ENCODE results near the gene GRK2.

GRK2 gene

DNA sequence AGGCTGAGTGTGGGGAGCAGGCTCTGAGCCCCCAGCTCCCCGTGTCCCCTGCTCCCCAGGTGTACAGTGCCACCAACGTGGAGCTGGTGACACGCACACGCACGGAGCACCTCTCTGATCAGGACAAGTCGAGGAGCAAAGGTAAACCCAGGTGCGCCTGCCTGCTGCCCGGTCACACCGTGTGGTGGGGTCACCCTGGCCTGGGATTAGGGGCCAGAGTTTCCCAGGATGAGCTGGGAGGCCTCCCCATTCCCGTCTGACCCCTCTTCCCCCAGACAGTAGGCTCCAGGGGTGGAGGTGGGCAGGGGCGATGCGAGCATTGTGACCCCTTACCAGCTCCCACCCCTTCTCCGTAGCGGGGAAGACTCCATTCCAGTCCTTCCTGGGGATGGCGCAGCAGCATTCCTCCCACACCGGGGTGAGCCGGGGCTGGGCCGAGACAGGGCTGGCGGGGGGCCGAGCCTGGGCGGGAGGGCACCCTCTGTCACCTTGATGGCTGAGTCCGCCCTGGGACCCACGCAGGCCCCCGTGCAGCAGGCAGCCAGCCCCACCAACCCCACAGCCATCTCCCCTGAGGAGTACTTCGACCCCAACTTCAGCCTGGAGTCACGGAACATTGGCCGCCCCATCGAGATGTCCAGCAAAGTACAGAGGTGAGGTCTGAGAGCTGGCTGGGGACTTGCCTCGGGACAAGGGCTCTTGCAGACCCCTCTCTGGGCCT lies 33.4 kb downstream of the GRK2 start:
- no peak for DNase-seq (ENCODE audit: low read depth, low spot score)

DNA sequence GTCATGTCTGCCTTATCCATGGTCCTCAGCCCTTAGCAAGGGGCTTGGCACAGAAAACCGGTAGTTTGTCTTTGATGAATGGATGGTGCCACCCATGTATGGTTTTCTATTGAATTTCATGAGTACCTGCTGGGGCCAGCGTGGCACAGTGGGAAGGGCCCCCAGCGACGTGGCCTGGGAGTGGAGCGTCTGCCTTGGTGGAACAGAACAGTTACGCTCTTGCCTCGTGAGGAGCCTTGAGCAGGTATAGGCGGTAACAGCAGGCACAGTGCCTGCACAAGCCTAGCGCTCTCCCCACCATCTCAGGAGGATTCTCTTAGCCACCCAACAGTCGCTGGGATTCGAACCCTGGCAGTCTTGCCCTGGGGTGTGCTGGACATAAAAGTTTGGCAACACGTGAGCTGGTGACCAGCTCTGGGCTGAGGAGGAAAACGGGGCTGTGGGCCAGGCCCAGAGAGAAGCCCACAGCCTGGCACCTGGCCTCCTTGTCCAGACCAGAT lies 34.0 kb downstream of the GRK2 start:
- no peak for DNase-seq (ENCODE audit: low read depth, low spot score)

DNA sequence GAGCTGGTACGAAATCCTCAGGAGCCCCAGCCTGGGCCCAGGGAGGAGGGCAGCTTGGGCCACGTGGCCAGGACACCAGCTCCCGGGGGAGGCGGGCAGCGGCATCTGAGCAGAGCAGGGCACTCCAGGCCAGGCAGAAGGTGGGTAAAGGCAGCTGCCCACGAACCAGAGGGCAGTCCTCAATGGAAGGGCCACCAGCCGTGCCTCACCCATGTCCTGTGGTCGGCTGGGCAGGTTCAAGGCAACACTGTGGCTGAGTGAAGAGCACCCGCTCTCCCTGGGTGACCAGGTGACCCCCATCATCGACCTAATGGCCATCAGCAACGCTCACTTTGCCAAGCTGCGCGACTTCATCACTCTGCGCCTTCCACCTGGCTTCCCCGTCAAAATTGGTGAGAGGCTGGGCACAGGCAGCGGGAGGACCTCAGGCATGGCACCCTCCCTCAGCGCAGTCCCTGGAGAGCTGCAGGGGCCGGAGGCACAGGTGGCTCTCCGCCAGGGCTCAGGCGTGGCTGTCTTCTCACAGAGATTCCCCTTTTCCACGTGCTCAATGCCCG lies 34.6 kb downstream of the GRK2 start:
- DNase-seq (ENCODE audit: low read depth, low spot score) = no peak

DNA sequence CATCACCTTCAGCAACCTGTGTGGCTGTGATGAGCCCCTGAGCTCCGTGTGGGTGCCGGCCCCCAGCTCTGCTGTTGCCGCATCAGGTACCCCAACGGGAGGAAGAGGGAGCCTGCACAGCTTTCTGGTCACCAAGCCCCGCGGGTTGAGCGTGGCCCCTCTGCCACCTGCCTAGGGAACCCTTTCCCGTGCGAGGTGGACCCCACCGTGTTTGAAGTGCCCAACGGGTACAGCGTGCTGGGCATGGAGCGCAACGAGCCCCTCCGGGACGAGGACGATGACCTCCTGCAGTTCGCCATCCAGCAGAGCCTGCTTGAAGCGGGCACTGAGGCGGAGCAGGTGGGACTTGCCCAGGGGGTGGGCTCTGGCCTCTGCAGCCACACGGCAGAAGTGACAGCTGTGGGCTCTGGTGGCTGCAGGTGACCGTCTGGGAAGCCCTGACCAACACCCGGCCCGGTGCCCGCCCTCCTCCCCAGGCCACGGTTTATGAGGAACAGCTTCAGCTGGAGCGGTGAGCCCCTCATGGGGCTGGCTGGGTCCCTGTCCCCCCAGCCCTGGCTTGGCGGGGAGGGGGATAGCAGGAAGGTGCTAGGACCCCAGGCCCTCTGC lies 35.1 kb downstream of the GRK2 start:
- no peak for DNase-seq (ENCODE audit: low read depth, low spot score)

DNA sequence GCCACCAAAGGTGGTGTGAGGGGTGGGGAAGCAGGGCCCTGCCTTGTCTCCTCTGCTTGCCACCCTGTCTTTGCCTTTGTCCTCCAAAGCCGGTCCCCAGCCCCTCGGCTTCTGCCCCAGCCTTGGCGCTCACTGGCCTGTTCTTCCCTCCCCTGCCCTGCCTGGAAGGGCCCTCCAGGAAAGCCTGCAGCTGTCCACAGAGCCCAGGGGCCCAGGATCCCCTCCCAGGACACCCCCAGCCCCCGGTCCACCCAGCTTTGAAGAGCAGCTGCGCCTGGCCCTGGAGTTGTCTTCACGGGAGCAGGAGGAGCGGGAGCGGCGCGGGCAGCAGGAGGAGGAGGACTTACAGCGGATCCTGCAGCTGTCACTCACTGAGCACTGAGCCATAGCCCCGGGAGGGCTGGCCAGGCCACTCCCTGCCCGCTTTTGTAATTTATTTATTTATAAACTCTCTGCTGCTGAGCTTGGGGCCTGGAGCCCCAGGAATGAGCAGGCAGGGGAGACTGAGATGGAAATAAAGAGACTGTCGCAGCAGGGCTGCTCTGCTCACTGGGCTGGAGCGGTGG lies 35.8 kb downstream of the GRK2 start:
- no peak for DNase-seq (ENCODE audit: low read depth, low spot score)

DNA sequence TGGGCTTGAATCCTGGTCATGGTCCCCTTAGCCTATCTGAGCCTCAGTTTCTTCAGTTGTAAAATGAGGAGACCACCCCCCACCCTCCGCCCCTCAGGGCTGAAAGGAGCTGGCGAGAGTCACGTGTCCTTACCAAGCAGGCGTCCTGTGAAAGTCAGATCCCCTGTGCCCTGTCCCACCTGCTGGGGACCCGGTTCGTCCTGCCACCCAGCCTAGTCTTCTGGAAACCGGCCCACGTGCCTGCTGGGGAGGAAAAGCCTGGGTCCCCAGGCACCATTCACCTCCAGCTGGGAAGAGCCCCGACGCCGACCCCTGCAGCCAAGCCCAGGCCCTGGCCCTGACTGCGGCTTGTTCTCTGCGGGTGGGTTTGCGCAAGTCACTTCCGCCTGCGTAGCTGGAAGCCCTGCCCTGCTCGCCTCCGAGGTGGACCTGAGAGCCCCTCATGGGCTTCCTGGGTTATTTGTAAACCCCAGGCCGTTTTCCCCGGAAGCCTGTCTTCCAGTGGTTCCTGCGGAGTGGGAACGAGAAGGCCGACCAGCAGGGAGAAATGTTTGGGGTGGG lies 36.4 kb downstream of the GRK2 start:
- no peak for DNase-seq (ENCODE audit: low read depth, low spot score)

DNA sequence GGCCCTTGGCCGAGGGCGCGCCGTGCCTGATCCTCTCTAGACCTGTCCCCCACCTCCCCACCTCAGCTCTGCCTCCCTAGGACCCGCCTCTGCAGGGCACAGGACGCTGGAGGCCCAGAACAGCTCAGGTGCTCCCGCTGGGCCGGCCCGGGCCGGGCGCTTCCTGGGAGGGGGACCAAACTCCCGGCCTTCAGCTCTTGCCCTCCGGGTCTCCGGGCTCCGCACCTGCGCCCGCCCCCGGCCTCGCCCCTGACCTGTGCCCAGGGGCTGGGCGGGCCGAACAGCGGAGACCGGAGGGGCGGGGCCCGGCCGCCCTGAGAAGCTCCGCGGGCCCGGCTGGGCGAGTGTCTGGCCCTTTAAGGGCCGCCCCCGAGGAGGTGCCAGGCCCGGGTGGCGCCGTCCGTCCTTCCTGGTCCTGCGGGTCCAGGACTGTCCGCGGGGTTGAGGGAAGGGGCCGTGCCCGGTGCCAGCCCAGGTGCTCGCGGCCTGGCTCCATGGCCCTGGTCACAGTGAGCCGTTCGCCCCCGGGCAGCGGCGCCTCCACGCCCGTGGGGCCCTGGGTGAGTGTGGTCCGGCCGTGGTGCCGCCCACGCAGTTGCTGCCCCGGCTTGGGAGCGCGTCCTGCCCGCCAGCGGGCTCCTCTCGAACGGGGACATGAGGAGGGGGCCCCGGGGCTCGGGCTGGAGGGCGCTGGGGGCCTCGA lies 37.0 kb downstream of the GRK2 start, which contains the start of gene SSH3:
SSH3 (plus strand) TSS at position 399 of the 703 bp plus-strand sequence; CDS start at position 495, 96 bp downstream.
- no peak for DNase-seq (ENCODE audit: low read depth, low spot score)

DNA sequence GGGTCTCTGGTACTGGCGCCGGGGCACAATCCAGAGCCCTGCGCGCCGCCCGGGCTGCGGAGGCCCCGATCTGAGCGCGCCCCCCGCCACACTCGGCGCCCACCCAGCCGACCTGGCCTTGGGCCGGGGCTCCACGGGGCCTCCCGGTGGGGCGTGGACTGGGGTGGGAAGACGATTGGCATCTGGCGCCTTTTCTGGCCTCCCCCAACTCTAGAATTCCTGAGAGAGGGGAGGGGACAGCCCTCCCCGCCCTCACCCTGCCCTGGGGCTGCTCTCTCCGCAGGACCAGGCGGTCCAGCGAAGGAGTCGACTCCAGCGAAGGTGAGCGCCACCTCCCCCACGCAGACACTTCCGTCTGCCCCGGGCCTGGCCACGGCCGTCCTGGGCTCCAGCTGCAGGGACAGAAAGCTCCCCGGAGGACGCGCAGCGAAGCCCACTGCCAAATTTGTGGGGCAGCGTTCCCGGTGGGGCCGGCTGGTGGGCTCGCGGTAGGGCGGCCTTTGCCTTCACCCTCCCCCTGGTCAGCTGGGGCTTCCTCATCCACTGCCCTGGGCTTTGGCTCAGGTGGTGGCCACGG lies 37.6 kb downstream of the GRK2 start:
- no peak for DNase-seq (ENCODE audit: low read depth, low spot score)

DNA sequence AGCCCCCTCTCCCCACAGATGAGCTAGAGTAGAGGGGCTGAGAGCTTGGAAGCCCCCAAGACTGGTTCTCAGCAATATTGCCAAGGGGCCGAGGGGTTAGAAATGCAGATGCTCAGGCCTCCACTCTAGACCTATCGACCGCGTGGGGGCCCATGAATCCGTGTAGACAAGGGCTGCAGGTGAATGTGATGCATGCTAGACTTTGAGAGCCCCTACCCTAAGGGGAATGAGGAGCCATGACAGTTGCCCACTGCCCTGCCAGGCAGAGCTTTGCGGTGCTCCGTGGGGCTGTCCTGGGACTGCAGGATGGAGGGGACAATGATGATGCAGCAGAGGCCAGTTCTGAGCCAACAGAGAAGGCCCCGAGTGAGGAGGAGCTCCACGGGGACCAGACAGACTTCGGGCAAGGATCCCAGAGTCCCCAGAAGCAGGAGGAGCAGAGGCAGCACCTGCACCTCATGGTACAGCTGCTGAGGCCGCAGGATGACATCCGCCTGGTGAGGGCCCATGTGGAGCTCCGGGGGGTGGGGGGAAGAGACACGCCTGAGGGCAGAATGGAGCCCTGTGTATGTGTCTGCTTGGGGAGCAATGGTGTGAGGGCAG lies 38.3 kb downstream of the GRK2 start:
- no peak for DNase-seq (ENCODE audit: low read depth, low spot score)

DNA sequence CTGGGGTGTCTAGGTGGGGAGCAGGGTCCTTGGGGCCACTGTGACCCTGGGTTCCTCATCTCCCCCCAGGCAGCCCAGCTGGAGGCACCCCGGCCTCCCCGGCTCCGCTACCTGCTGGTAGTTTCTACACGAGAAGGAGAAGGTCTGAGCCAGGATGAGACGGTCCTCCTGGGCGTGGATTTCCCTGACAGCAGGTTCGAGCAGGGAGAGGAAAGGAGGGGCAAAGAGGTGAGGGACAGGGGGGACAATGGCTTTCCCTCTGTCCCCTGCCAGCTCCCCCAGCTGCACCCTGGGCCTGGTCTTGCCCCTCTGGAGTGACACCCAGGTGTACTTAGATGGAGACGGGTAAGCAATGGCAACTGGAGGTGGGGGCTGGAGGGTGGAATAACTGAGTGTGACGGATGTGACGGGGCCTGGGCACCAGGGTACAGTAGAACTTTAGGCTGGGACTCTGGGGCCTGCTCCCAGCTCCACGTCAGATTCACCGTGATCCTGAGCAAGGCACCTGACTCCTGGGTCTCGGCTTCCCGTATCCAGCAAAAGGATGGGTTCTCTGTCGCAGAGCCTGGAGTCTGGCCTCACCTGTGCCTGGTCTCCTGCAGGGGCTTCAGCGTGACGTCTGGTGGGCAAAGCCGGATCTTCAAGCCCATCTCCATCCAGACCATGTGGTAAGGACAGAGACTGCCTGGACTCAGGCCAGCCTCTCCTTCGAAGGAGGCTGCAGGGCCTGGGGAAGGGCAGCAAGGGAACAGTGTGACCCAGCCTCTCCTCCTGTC lies 40.7 kb downstream of the GRK2 start:
- no peak for DNase-seq (ENCODE audit: low read depth, low spot score)

DNA sequence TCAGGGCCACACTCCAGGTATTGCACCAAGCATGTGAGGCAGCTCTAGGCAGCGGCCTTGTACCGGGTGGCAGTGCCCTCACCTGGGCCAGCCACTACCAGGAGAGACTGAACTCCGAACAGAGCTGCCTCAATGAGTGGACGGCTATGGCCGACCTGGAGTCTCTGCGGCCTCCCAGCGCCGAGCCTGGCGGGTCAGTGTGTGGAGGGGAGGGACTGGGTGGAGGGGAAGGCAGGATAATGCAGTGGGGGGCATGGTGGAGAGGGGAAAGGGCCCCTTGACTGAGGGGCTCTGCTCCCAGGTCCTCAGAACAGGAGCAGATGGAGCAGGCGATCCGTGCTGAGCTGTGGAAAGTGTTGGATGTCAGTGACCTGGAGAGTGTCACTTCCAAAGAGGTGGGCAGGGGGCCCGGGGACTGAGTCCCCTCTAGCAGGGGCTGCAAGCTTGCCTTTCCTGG lies 41.3 kb downstream of the GRK2 start:
- DNase-seq (ENCODE audit: low read depth, low spot score) = no peak

DNA sequence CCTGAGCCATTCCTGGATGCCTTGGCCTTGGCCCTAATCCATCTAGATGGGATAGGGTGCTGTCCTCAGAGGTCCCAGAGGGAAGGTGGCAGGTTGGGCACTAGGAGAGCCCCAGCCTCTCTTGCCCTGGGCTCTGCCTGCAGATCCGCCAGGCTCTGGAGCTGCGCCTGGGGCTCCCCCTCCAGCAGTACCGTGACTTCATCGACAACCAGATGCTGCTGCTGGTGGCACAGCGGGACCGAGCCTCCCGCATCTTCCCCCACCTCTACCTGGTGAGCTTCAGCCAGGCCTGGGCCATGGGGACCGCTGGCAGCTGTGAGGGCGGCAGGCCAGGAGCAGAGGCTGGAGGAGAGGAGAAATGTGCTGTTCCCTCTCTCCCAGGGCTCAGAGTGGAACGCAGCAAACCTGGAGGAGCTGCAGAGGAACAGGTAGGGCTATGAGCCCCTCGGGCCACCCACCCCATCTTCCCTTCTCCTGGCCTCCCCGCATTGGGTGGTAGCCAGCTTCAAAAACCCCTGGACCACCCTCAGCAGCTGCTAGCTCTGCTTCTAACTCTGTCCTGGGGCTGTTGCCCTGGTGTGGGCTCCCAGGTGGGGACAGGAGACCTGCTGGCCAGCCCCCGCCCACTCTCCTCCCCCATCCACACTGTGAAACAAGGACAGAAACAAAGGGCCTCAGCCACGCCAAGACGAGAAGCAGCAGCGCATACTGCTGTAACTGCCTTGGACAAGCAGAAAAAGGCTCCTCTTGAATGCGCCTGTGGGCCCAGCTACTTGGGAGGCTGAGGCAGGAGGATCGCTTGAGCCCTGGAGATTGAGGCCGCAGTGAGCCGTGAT lies 42.0 kb downstream of the GRK2 start:
- DNase-seq (ENCODE audit: low read depth, low spot score) = no peak

DNA sequence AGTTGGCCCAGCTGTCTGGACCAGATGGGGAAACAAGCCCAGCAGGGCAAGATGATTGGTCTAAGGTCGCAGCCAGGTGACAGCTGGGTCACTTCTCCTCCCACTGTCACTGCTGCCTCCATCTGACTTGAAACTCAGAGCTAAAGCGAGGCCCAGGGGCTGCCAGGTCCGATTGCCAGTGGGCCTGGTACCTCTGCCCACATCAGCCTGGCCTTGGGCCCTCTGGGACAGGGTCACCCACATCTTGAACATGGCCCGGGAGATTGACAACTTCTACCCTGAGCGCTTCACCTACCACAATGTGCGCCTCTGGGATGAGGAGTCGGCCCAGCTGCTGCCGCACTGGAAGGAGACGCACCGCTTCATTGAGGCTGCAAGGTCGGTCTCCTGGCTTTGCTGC lies 42.9 kb downstream of the GRK2 start:
- DNase-seq (ENCODE audit: low read depth, low spot score) = no peak

DNA sequence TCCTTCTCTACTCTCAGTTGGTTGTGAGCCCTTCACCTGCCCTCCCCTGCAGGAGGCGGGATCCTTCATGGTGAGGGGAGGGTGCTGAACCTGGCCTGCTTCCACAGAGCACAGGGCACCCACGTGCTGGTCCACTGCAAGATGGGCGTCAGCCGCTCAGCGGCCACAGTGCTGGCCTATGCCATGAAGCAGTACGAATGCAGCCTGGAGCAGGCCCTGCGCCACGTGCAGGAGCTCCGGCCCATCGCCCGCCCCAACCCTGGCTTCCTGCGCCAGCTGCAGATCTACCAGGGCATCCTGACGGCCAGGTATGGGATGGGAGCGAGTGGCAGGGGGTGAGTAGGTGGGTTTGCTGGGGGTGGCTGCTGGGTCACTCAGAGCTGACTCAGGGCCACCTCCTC lies 43.4 kb downstream of the GRK2 start:
- no peak for DNase-seq (ENCODE audit: low read depth, low spot score)

DNA sequence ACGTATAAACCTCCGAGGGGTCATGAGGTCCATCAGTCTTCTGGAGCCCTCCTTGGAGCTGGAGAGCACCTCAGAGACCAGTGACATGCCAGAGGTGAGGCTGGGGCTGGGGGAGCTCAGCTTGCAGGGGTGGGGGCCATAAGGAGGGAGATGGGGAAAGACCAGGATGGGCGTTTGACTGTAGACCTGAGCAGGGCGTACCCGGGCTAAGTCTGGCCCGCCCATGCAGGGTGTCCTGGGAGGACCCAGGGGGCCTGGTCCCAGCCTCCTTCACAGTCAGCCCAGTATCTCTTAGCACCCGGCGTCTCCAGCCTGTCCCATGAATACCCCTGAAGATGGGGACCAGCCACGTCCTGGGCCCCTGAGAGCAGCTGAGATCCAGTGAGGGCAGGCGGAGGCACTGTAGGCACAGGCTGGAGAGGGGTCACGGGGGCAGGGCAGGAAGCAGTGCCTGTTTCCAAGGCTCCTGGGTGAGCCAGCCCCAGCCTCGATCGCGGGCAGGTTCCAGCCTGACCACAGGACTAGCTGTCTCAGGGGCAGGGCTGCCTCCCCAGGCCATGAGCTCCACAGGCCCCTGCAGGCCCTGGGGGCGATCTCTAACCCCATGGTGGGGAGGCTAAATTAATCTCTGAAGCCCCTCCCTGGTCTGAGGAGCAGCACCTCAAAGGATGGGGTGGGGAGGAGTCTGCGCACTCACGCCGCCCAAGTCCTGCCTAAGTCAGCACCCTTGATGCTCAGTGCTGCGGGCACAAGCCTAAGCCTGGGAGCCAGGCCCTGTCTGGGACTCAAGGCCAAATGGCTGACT lies 44.2 kb downstream of the GRK2 start:
- no peak for DNase-seq (ENCODE audit: low read depth, low spot score)

DNA sequence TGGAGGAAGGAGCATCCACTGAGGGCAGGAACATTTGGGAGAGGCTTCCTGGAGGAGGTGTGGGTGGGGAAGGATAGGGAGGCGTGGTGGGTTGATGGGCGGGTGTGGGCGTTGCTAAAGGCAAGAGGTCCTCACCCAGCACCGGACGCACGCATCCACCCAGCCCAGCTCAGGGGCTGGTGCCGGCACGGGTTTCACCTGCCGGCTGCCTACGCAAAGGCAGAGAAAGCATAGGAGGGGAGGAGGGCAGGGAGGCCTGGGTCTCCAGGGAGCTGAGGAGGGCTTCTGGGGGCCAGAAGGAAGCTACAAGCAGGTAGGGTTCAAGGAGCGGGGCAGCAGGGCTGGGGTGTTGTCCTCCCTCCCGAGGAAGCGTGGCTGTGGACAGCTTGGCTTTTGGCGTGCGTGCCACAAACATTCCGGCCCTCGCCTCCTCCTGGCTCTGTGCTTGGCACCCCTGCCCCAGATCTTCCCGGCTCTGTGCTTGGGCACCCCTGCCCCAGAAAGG lies 44.8 kb downstream of the GRK2 start:
- DNase-seq (ENCODE audit: low read depth, low spot score) = no peak

DNA sequence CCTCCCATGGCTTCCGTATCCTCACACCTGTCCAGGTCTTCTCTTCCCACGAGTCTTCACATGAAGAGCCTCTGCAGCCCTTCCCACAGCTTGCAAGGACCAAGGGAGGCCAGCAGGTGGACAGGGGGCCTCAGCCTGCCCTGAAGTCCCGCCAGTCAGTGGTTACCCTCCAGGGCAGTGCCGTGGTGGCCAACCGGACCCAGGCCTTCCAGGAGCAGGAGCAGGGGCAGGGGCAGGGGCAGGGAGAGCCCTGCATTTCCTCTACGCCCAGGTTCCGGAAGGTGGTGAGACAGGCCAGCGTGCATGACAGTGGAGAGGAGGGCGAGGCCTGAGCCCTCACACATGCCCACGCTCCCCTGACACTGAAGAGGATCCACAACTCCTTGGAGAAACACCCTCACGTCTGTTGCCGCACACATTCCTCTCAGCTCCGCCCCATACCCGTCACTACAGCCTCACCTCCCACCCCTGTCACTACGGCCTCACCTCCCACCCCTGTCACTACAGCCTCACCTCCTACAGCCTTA lies 45.3 kb downstream of the GRK2 start:
- DNase-seq (ENCODE audit: low read depth, low spot score) = no peak

Data from activated naive CD8-positive, alpha-beta T cell treated with anti-CD3 and anti-CD28 coated beads, Interleukin-2, amount 50 U/mL, for 16 hours (primary cell).